ENCODE results near the gene BRCA2. TPM values are rescaled to one million over a fixed set of nuclear protein-coding genes. Genes with fewer than 3 reads are reported as not detected.

Gene BRCA2
- total RNA-seq, 1 donor from 2014 or later = 3.9 TPM

DNA sequence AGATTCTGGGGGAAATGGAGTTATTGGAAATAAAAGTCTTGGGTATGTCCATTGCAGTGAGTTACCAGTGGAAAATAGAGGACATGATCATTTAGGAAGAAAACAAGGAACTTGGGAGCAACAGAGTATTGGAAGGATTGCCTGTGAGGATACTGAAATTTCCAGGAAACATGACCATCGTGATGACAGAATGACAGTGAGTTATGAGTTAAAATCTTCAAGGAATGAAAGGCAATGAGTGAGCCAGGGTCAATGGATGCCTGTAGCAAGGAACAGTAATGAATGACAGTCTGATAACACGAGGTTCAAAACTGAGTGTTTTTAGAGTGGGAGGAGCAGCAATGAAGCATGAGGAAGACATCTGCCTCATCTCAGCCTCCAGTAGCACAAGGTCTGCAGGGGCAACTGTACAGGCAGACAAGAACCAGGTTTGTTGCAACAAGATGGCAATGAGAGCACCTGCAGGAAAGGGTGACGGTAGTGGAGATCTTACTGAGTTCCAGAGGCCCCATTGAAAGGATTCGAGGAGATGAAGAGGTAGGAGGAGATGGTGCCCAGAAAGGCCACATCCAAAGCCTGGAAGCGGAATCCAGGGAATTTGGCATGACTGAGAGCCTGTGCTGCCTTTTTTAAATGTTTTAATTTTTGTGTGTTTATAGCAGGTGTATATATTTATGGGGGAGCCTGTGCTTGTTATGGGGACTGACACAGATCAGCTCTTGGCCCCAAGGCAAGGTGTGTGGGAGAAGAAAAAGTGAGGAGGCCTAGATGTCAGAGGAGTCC, 68.7 kb downstream of the BRCA2 start:
- no peak overlapping the region for H3K27ac ChIP-seq
- no peak for DNase-seq (ENCODE audit: extremely low spot score in 2 of 2)
- no peaks in the 10 kb centered on the region for H3K27me3 ChIP-seq
- H3K4me3 ChIP-seq = no peak overlapping the region
- no peaks in the 10 kb centered on the region for H3K4me1 ChIP-seq
- TF ChIP-seq POLR2AphosphoS5 (IDR thresholded peaks at IDR 0.05; ENCODE audit: insufficient read depth in 1 of 2, low read depth in 1 of 2) (no peak), POLR2A (IDR thresholded peaks at IDR 0.05) (no peak)
- TF ChIP-seq, protein P1, sequence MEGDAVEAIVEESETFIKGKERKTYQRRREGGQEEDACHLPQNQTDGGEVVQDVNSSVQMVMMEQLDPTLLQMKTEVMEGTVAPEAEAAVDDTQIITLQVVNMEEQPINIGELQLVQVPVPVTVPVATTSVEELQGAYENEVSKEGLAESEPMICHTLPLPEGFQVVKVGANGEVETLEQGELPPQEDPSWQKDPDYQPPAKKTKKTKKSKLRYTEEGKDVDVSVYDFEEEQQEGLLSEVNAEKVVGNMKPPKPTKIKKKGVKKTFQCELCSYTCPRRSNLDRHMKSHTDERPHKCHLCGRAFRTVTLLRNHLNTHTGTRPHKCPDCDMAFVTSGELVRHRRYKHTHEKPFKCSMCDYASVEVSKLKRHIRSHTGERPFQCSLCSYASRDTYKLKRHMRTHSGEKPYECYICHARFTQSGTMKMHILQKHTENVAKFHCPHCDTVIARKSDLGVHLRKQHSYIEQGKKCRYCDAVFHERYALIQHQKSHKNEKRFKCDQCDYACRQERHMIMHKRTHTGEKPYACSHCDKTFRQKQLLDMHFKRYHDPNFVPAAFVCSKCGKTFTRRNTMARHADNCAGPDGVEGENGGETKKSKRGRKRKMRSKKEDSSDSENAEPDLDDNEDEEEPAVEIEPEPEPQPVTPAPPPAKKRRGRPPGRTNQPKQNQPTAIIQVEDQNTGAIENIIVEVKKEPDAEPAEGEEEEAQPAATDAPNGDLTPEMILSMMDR (IDR thresholded peaks at IDR 0.05) = no peak
- intact Hi-C loops (cut with DNase I) = no loop called here
- H3K9me3 ChIP-seq = no peaks in the 10 kb centered on the region
- no peaks in the 10 kb centered on the region for H3K36me3 ChIP-seq

DNA sequence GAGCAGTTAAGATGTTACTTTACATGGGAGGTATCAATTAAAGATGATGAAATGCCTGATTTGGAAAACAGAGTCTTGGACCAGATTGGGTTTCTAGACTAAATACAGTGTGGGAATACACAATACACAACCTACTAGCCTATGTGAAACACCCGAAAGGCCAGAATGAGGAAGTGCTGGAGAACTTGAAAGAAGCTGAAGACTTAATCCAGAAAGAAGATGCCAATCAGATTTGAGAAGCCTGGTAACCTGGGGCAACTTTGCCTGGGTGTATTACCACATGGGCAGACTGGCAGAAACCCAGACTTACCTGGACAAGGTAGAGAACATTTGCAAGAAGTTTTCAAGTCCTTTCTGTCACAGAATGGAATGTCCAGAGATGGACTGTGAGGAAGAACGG, 69.4 kb downstream of the BRCA2 start:
- H3K36me3 ChIP-seq = no peaks in the 10 kb centered on the region
- H3K9me3 ChIP-seq = no peaks in the 10 kb centered on the region
- H3K27me3 ChIP-seq = no peaks in the 10 kb centered on the region
- intact Hi-C loops (cut with DNase I) = no loop called here
- no peak overlapping the region for H3K4me3 ChIP-seq
- no peaks in the 10 kb centered on the region for H3K4me1 ChIP-seq
- H3K27ac ChIP-seq = no peak overlapping the region
- TF ChIP-seq, protein P1 (IDR thresholded peaks at IDR 0.05) = no peak
- TF ChIP-seq POLR2AphosphoS5 (IDR thresholded peaks at IDR 0.05; ENCODE audit: insufficient read depth in 1 of 2, low read depth in 1 of 2) (no peak), POLR2A (IDR thresholded peaks at IDR 0.05) (no peak)
- DNase-seq (ENCODE audit: extremely low spot score in 2 of 2) = no peak

DNA sequence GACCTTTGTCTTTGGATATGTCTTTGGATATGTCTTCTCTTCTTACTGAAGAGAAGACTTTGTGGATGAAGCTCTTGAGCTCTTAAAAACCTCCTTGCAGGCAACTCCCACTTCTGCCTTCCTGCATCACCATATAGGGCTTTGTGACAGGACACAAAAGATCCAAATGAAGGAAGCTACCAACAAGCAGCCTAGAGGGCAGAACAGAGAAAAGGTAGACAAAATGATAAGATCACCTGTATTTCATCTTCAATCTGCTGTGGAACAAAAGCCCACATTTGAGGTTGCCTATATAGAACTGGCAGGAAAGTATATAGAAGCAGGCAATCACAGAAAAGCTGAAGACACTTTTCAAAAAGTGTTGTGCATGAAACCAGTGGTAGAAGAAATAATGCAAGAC, 70.1 kb downstream of the BRCA2 start:
- TF ChIP-seq POLR2AphosphoS5 (IDR thresholded peaks at IDR 0.05; ENCODE audit: insufficient read depth in 1 of 2, low read depth in 1 of 2) (no peak), POLR2A (IDR thresholded peaks at IDR 0.05) (no peak)
- TF ChIP-seq, protein P1 (IDR thresholded peaks at IDR 0.05) = no peak
- Histone ChIP-seq H3K9me3 (no peaks in the 10 kb centered on the region), H3K4me1 (no peaks in the 10 kb centered on the region), H3K27me3 (no peaks in the 10 kb centered on the region), H3K36me3 (no peaks in the 10 kb centered on the region), H3K27ac (no peak overlapping the region), H3K4me3 (no peak overlapping the region)
- DNase-seq (ENCODE audit: extremely low spot score in 2 of 2) = no peak
- intact Hi-C loops (cut with DNase I) = no loop called here

- no peak for DNase-seq (ENCODE audit: extremely low spot score in 2 of 2)
- no peaks in the 10 kb centered on the region for H3K4me1 ChIP-seq
- intact Hi-C loops (cut with DNase I) = no loop called here
- H3K36me3 ChIP-seq = no peaks in the 10 kb centered on the region
- H3K27me3 ChIP-seq = no peaks in the 10 kb centered on the region
- H3K9me3 ChIP-seq = no peaks in the 10 kb centered on the region
- H3K4me3 ChIP-seq = no peak overlapping the region
- TF ChIP-seq, protein P1 (IDR thresholded peaks at IDR 0.05) = no peak
- no peak for TF ChIP-seq POLR2A (IDR thresholded peaks at IDR 0.05)
- TF ChIP-seq POLR2AphosphoS5 (IDR thresholded peaks at IDR 0.05; ENCODE audit: insufficient read depth in 1 of 2, low read depth in 1 of 2) = no peak
- H3K27ac ChIP-seq = no peak overlapping the region
These were observed 74.7 kb downstream of the BRCA2 start for GRCh38 chr13:32390048-32390447.

DNA sequence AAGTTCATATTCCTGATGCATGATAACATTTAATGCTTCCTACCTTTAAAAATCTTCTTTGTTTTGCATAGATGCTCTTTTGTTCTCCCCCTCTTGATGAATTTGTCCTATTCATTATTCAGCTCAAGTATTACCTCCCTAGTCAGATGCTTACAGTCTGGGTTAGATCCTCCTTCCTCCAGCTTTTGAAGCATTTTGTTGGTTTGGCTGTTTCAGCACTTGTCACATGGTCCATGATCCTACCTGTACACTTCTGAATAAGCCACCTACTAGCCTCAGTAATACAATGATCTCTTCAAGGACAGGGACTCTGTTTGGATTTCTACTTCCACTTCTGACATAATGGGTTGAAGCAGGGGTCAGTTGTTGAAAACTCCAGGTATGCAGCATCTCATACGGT, 75.2 kb downstream of the BRCA2 start:
- Histone ChIP-seq H3K36me3 (no peaks in the 10 kb centered on the region), H3K4me3 (no peak overlapping the region), H3K4me1 (no peaks in the 10 kb centered on the region), H3K27me3 (no peaks in the 10 kb centered on the region), H3K9me3 (no peaks in the 10 kb centered on the region), H3K27ac (no peak overlapping the region)
- intact Hi-C loops (cut with DNase I) = no loop called here
- no peak for DNase-seq (ENCODE audit: extremely low spot score in 2 of 2)
- TF ChIP-seq POLR2A (IDR thresholded peaks at IDR 0.05) (no peak), POLR2AphosphoS5 (IDR thresholded peaks at IDR 0.05; ENCODE audit: insufficient read depth in 1 of 2, low read depth in 1 of 2) (no peak)
- TF ChIP-seq, protein P1 (IDR thresholded peaks at IDR 0.05) = no peak

All from vagina (tissue), 2 donors.